Right lobe of liver (tissue), 4 donors: ENCODE data around the gene APMAP.

Experiments
- CTCF ChIP-seq, 4 donors: fragments of 200-600 bp in 3 of 4; fragments of 450-650 bp in 1 of 4; IDR thresholded peaks; one replicate each; pipeline versions ENCODE4 v1.5.1 to v1.8.0; 2016 to 2022; ENCODE audit warnings: antibody characterized with exemption in 4 of 4, mild to moderate bottlenecking in 2 of 4
- POLR2A ChIP-seq: fragments of 450-650 bp; IDR thresholded peaks from one replicate; pipeline ENCODE4 v1.6.1; 2017; ENCODE audit warnings: antibody characterized with exemption, mild to moderate bottlenecking
- donor health status: DM: no; HTN: no; CAD: no.
- donor health status: DM: no; HTN: no; CAD: no.
- donor health status: DM: no; HTN: yes; CAD: no.

- TF ChIP-seq CTCF (IDR thresholded peaks at IDR 0.05) (no peak), POLR2A (no peak)
Measured at GRCh38 chr20:24916412-24916811, 76.1 kb downstream of the APMAP start.
